Breast epithelium (tissue), 3 donors: ENCODE measurements around the gene CTSE.

Source experiments
- CTCF ChIP-seq, 3 donors: fragments of 450-650 bp; IDR thresholded peaks; one replicate each; pipeline ENCODE4 v1.5.1; 2016 to 2017; ENCODE audit warnings: antibody characterized with exemption in 3 of 3, mild to moderate bottlenecking in 3 of 3, moderate library complexity in 3 of 3
- POLR2A ChIP-seq: fragments of 450-650 bp; IDR thresholded peaks from one replicate; pipeline ENCODE4 v1.6.1; 2016; ENCODE audit warnings: antibody characterized with exemption, mild to moderate bottlenecking, moderate library complexity

GRCh38 chr1:206032380-206033140, 8.9 kb upstream of the CTSE start:
- TF ChIP-seq CTCF (IDR thresholded peaks at IDR 0.05): no peak
- TF ChIP-seq POLR2A: no peak
